Breast epithelium (tissue), 3 donors: Measurements from ENCODE around the gene NCOR1.

ENCODE experiments used
- POLR2A ChIP-seq: fragments of 450-650 bp; IDR thresholded peaks from one replicate; pipeline ENCODE4 v1.6.1; 2016; ENCODE audit warnings: antibody characterized with exemption, mild to moderate bottlenecking, moderate library complexity
- TF ChIP-seq, protein P1 (sequence below), 3 donors: fragments of 450-650 bp; IDR thresholded peaks; one replicate each; pipeline ENCODE4 v1.5.1; 2016 to 2017; ENCODE audit warnings: antibody characterized with exemption in 3 of 3, mild to moderate bottlenecking in 3 of 3, moderate library complexity in 3 of 3

DNA sequence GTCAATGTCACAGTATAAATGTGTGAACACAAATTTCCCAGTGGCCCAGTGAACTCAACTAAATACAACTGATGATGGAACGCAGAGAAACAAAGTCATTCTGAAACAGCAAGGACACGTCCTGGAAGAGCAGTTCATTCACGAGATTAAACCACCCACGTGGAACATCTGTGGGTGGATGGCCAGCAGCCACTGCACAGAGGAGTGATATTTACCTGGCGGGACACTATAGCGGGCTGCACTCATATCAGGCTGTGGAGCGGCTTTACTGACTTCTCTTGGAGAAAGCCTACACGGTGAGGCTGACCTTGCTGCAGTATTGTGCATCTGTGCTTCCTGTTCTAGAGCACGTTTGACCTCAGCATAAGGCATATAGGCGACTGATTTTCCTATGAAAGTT lies 128.4 kb downstream of the NCOR1 start:
- TF ChIP-seq POLR2A = no peak
- TF ChIP-seq, protein P1, sequence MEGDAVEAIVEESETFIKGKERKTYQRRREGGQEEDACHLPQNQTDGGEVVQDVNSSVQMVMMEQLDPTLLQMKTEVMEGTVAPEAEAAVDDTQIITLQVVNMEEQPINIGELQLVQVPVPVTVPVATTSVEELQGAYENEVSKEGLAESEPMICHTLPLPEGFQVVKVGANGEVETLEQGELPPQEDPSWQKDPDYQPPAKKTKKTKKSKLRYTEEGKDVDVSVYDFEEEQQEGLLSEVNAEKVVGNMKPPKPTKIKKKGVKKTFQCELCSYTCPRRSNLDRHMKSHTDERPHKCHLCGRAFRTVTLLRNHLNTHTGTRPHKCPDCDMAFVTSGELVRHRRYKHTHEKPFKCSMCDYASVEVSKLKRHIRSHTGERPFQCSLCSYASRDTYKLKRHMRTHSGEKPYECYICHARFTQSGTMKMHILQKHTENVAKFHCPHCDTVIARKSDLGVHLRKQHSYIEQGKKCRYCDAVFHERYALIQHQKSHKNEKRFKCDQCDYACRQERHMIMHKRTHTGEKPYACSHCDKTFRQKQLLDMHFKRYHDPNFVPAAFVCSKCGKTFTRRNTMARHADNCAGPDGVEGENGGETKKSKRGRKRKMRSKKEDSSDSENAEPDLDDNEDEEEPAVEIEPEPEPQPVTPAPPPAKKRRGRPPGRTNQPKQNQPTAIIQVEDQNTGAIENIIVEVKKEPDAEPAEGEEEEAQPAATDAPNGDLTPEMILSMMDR (IDR thresholded peaks at IDR 0.05) = no peak
